MM.1S (cell line): Measurements from ENCODE around the gene ATF7IP.

Experiments used
- DNase-seq: peaks from one replicate; pipeline ENCODE4 v3.0.0-alpha.2; 2015
- H2AFZ ChIP-seq: fragments of 300-600 bp; sonication (generic); 2 replicates; pipeline ENCODE4 v1.6.0; 2016; ENCODE audit warnings: antibody characterized with exemption, low read length
- H3F3A ChIP-seq: fragments of 300-600 bp; sonication (generic); 2 replicates; pipeline ENCODE4 v1.6.1; 2016; ENCODE audit warnings: mild to moderate bottlenecking, antibody characterized with exemption, low read length, moderate library complexity, mixed read lengths; ENCODE audit not compliant: insufficient read depth
- H3K27ac ChIP-seq: fragments of 300-600 bp; sonication (generic); 2 replicates; pipeline ENCODE4 v1.5.1; 2016; ENCODE audit warnings: mild to moderate bottlenecking, low read length
- H3K27me3 ChIP-seq: fragments of 300-600 bp; sonication (generic); replicated peaks from 2 replicates; pipeline ENCODE4 v1.6.0; 2016; ENCODE audit warnings: low read length; ENCODE audit not compliant: insufficient read depth
- H3K36me3 ChIP-seq: fragments of 300-600 bp; sonication (generic); replicated peaks from 2 replicates; pipeline ENCODE4 v1.6.1; 2016; ENCODE audit warnings: mild to moderate bottlenecking, low read length, mixed read lengths; ENCODE audit not compliant: insufficient read depth
- H3K4me1 ChIP-seq: fragments of 300-600 bp; sonication (generic); 2 replicates; pipeline ENCODE4 v1.6.1; 2016; ENCODE audit warnings: low read length, mixed read lengths
- H3K4me2 ChIP-seq: fragments of 300-600 bp; sonication (generic); 2 replicates; pipeline ENCODE4 v1.6.0; 2016; ENCODE audit warnings: low read depth, low read length
- H3K4me3 ChIP-seq: fragments of 300-600 bp; sonication (generic); 2 replicates; pipeline ENCODE4 v1.5.1; 2016; ENCODE audit warnings: low read length, mixed read lengths
- H3K79me2 ChIP-seq: fragments of 300-600 bp; sonication (generic); 2 replicates; pipeline ENCODE4 v1.6.1; 2016; ENCODE audit warnings: mixed run types, low read length, mixed read lengths
- H3K9ac ChIP-seq: fragments of 300-600 bp; sonication (generic); 2 replicates; pipeline ENCODE4 v1.6.1; 2016; ENCODE audit warnings: low read length, mixed read lengths
- H3K9me2 ChIP-seq: fragments of 300-600 bp; sonication (generic); replicated peaks from 2 replicates; pipeline ENCODE4 v1.6.1; 2016; ENCODE audit warnings: mild to moderate bottlenecking, low read length, mixed read lengths; ENCODE audit not compliant: insufficient read depth
- H3K9me3 ChIP-seq: fragments of 300-600 bp; sonication (generic); replicated peaks from 2 replicates; pipeline ENCODE4 v1.6.1; 2016; ENCODE audit warnings: mild to moderate bottlenecking, low read length, mixed read lengths; ENCODE audit not compliant: insufficient read depth
- H4K20me1 ChIP-seq: fragments of 300-600 bp; sonication (generic); 2 replicates; pipeline ENCODE4 v1.6.1; 2016; ENCODE audit warnings: mild to moderate bottlenecking, low read length, moderate library complexity, mixed read lengths; ENCODE audit not compliant: insufficient read depth
- CTCF ChIP-seq: fragments of 300-600 bp; sonication (generic); IDR thresholded peaks from 2 replicates; pipeline ENCODE4 v1.5.1; 2016; ENCODE audit warnings: antibody characterized with exemption, low read length, mixed read lengths
- EZH2 ChIP-seq: fragments of 300-600 bp; sonication (generic); optimal IDR thresholded peaks from 2 replicates; pipeline ENCODE3; 2017; ENCODE audit warnings: low read depth, mild to moderate bottlenecking, antibody characterized with exemption, low read length, mixed read lengths
- EZH2phosphoT487 ChIP-seq: fragments of 300-600 bp; sonication (generic); IDR thresholded peaks from 2 replicates; pipeline ENCODE4 v1.6.1; 2018; ENCODE audit warnings: antibody characterized with exemption, low read length

The ATF7IP gene

DNA sequence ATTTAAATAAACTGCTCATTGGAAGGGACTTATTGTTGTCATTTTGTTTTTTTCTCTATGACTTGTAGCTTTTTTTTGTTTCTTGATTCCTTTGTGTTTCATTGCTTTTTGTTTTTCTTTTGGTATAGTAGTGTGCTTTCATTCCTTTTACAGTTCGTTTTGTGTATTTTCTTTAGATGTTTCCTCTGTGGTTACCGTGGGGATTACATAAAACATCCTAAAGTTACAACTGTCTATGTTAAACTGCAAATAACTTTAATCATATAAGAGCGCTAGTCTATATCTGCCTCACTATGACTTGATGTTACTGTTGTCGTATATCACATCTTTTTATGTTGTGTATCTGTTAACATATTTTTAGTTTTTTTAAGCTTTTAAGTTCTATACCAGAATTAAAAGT lies 86.9 kb downstream of the ATF7IP start:
- peaks cover 4% of the 10 kb centered on the region; the same call in 1 of the 2 replicates for H3K36me3 ChIP-seq
- H3K27me3 ChIP-seq = no peaks in the 10 kb centered on the region
- H3F3A ChIP-seq = no peaks in the 10 kb centered on the region
- H3K4me3 ChIP-seq = no peak overlapping the region
- H3K27ac ChIP-seq = no peak overlapping the region
- no peaks in the 10 kb centered on the region for H3K4me1 ChIP-seq
- H4K20me1 ChIP-seq = no peaks in the 10 kb centered on the region
- no peaks in the 10 kb centered on the region for H3K9me2 ChIP-seq
- H3K9ac ChIP-seq = no peak overlapping the region
- H3K79me2 ChIP-seq = no peaks in the 10 kb centered on the region
- TF ChIP-seq EZH2phosphoT487 = no peak
- no peak for TF ChIP-seq EZH2
- no peak for TF ChIP-seq CTCF
- DNase-seq = no peak
- no peak overlapping the region for H2AFZ ChIP-seq
- no peaks in the 10 kb centered on the region for H3K9me3 ChIP-seq
- no peak overlapping the region for H3K4me2 ChIP-seq

GRCh38 chr12:14452865-14453264 lies 87.4 kb downstream of the ATF7IP start:
- TF ChIP-seq CTCF = no peak
- TF ChIP-seq EZH2phosphoT487 = no peak
- no peak for TF ChIP-seq EZH2
- Histone ChIP-seq H3K79me2 (no peaks in the 10 kb centered on the region), H3K4me2 (no peak overlapping the region), H3K4me3 (no peak overlapping the region), H3K9me3 (no peaks in the 10 kb centered on the region), H3K27ac (no peak overlapping the region), H3K4me1 (no peaks in the 10 kb centered on the region), H3F3A (no peaks in the 10 kb centered on the region), H3K27me3 (no peaks in the 10 kb centered on the region), H4K20me1 (no peaks in the 10 kb centered on the region), H2AFZ (no peak overlapping the region), H3K9me2 (no peaks in the 10 kb centered on the region), H3K9ac (no peak overlapping the region), H3K36me3 (peaks cover 4% of the 10 kb centered on the region; the same call in 1 of the 2 replicates)
- no peak for DNase-seq

- TF ChIP-seq EZH2phosphoT487 (no peak), CTCF (peak; percentile 68)
- DNase-seq = peak; percentile 39
- H3K79me2 ChIP-seq = no peaks in the 10 kb centered on the region
These were observed 88.8 kb downstream of the ATF7IP start for GRCh38 chr12:14454098-14454907.

More at GRCh38 chr12:14454098-14454907, 88.8 kb downstream of the ATF7IP start:
- Histone ChIP-seq H2AFZ (no peak overlapping the region), H3K4me2 (no peak overlapping the region), H3K4me3 (no peak overlapping the region), H3F3A (no peaks in the 10 kb centered on the region), H3K27ac (no peak overlapping the region), H3K9me2 (no peaks in the 10 kb centered on the region), H3K27me3 (no peaks in the 10 kb centered on the region), H4K20me1 (no peaks in the 10 kb centered on the region), H3K9ac (no peak overlapping the region), H3K9me3 (no peaks in the 10 kb centered on the region), H3K4me1 (no peaks in the 10 kb centered on the region), H3K36me3 (peaks cover 4% of the 10 kb centered on the region; the same call in 1 of the 2 replicates)
